ENCODE data around the gene CD99.

DNA sequence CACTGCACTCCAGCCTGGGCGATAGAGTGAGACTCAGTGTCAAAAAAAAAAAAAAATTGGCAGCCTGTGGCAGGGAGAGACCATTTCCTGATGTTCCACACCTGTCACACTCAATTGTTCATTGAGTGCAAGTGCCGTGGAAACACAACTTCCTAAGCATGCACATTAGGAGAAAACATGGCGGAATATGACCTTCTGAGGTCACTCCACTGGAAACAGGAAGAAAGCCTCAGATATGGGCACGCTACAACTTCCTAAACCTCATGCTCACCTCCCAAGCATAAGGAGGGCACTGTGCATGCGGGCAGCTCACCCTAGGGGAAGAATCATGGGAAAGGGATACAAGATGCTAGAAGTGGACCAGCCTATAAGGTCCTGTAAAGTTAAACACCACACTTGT is 28.5 kb upstream of the CD99 start:
- TF ChIP-seq, protein P1, sequence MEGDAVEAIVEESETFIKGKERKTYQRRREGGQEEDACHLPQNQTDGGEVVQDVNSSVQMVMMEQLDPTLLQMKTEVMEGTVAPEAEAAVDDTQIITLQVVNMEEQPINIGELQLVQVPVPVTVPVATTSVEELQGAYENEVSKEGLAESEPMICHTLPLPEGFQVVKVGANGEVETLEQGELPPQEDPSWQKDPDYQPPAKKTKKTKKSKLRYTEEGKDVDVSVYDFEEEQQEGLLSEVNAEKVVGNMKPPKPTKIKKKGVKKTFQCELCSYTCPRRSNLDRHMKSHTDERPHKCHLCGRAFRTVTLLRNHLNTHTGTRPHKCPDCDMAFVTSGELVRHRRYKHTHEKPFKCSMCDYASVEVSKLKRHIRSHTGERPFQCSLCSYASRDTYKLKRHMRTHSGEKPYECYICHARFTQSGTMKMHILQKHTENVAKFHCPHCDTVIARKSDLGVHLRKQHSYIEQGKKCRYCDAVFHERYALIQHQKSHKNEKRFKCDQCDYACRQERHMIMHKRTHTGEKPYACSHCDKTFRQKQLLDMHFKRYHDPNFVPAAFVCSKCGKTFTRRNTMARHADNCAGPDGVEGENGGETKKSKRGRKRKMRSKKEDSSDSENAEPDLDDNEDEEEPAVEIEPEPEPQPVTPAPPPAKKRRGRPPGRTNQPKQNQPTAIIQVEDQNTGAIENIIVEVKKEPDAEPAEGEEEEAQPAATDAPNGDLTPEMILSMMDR (IDR thresholded peaks at IDR 0.05; ENCODE audit: low read length) = no peak
- no peak for TF ChIP-seq EZH2 (IDR thresholded peaks at IDR 0.05; ENCODE audit: borderline replicate concordance, low read length)
